GM12878 (cell line): ENCODE results near the gene SERINC5. TPM values are rescaled to one million over a fixed set of nuclear protein-coding genes. Genes with fewer than 3 reads are reported as not detected.

Source experiments
- ATAC-seq: fragments of 200-7000 bp; cut with Tn5 transposase; 3 replicates; pipeline ENCODE4 v1.9.1; 2020; ENCODE audit warnings: mild to moderate bottlenecking, moderate library complexity
- BruUV-seq: library from RNA; stranded (reverse); fragments of 400-500 nt; replicated peaks from 2 replicates; lab custom pipeline; 2021; lab: Mats Ljungman, UMichigan
- CTCF ChIA-PET: fragments of 300-600 bp; sonication (Branson Sonifier 250); formaldehyde crosslinking; extraction: SDS; loops from one replicate; lab custom pipeline; 2021; ENCODE audit warnings: inconsistent platforms; lab: Yijun Ruan, JAX
- POLR2A ChIA-PET: fragments of 350-600 bp; formaldehyde crosslinking; extraction: SDS; loops from one replicate; lab custom pipeline; 2021; ENCODE audit warnings: inconsistent platforms; lab: Charles Lee
- RAD21 ChIA-PET: fragments of 300-600 bp; sonication (Branson Sonifier 250); formaldehyde crosslinking; loops from one replicate; lab custom pipeline; 2023; ENCODE audit warnings: antibody characterized with exemption; ENCODE audit not compliant: unreplicated experiment; lab: Charles Lee
- SMC1A ChIA-PET: fragments of 300-600 bp; sonication (Branson Sonifier 250); formaldehyde crosslinking; loops from one replicate; lab custom pipeline; 2023; ENCODE audit not compliant: unreplicated experiment, uncharacterized antibody; lab: Charles Lee
- DNase-seq: peaks from one replicate; pipeline ENCODE4 v3.0.0-alpha.2; 2011; ENCODE audit warnings: low read depth, low spot score
- FAIRE-seq: peaks from 3 replicates; lab custom pipeline; 2011; peaks lifted over from hg19 to GRCh38; lab: Jason Lieb, UNC
- H2AFZ ChIP-seq: 2 replicates; pipeline ENCODE4 v1.6.0; 2011; ENCODE audit warnings: low read depth, low read length, control low read depth; ENCODE audit not compliant: control insufficient read depth
- H3K27ac ChIP-seq: 2 replicates; pipeline ENCODE4 v1.5.1; 2011; ENCODE audit warnings: control low read depth; ENCODE audit not compliant: control insufficient read depth, insufficient read depth
- H3K27me3 ChIP-seq, 2 experiments: replicated peaks in 1 of 2; 2 replicates each; pipeline versions ENCODE4 v1.6.0 to v1.6.1; 2011; ENCODE audit warnings: low read length in 1 of 2; ENCODE audit not compliant: control insufficient read depth in 2 of 2, insufficient read depth in 2 of 2
- H3K36me3 ChIP-seq, 2 experiments: 2 replicates each; pipeline ENCODE4 v1.5.1; 2011; ENCODE audit warnings: low read length in 1 of 2; ENCODE audit not compliant: control insufficient read depth in 2 of 2, insufficient read depth in 2 of 2
- H3K4me1 ChIP-seq: 2 replicates; pipeline ENCODE4 v1.6.1; 2011; ENCODE audit warnings: mild to moderate bottlenecking, low read length, moderate library complexity, mixed read lengths; ENCODE audit not compliant: control insufficient read depth, insufficient read depth
- H3K4me2 ChIP-seq: 2 replicates; pipeline ENCODE4 v1.6.0; 2011; ENCODE audit warnings: control low read depth; ENCODE audit not compliant: control insufficient read depth, insufficient read depth
- H3K4me3 ChIP-seq: fragments of 200-600 bp; sonication (generic); 2 replicates; pipeline ENCODE4 v1.5.1; 2016
- H3K79me2 ChIP-seq: 2 replicates; pipeline ENCODE4 v1.6.0; 2011; ENCODE audit warnings: low read length; ENCODE audit not compliant: control insufficient read depth, insufficient read depth
- H3K9ac ChIP-seq: 2 replicates; pipeline ENCODE4 v1.8.0; 2011; ENCODE audit warnings: low read length, control low read depth, mixed read lengths; ENCODE audit not compliant: control insufficient read depth, insufficient read depth
- H3K9me3 ChIP-seq: replicated peaks from 3 replicates; pipeline ENCODE4 v1.5.1; 2011; ENCODE audit warnings: mild to moderate bottlenecking, low read length; ENCODE audit not compliant: control insufficient read depth, insufficient read depth
- H4K20me1 ChIP-seq: 2 replicates; pipeline ENCODE4 v1.6.0; 2011; ENCODE audit not compliant: control insufficient read depth, insufficient read depth
- EED ChIP-seq: sonication (generic); IDR thresholded peaks from 2 replicates; pipeline ENCODE4 v1.6.1; 2016; ENCODE audit warnings: antibody characterized with exemption, low read depth
- MEF2B ChIP-seq: fragments of 450-650 bp; IDR thresholded peaks from 2 replicates; pipeline ENCODE4 v1.6.1; 2018; ENCODE audit warnings: mild to moderate bottlenecking, moderate library complexity; ENCODE audit not compliant: partially characterized antibody, poor library complexity, severe bottlenecking
- RUNX3 ChIP-seq: IDR thresholded peaks from 2 replicates; pipeline ENCODE4 v1.6.1; 2012; ENCODE audit warnings: low read length, inconsistent platforms
- SIN3A ChIP-seq: IDR thresholded peaks from 2 replicates; pipeline ENCODE4 v1.6.1; 2012; ENCODE audit warnings: low read depth, low read length, improper control_type of control experiment
- SMAD5 ChIP-seq: IDR thresholded peaks from 2 replicates; pipeline ENCODE4 v1.6.1; 2016; ENCODE audit warnings: antibody characterized with exemption, low read depth
- YBX1 ChIP-seq: fragments of 450-650 bp; IDR thresholded peaks from 2 replicates; pipeline ENCODE4 v1.6.1; 2016; ENCODE audit warnings: antibody characterized with exemption
- ZNF592 ChIP-seq: fragments of 450-650 bp; IDR thresholded peaks from 2 replicates; pipeline ENCODE4 v1.6.1; 2017; ENCODE audit warnings: mild to moderate bottlenecking, moderate library complexity
- WGBS: methylation state at CpG from one replicate; pipeline ENCODE4 v1.1.6; 2016; ENCODE audit warnings: low lambda C conversion rate; ENCODE audit not compliant: insufficient replicate concordance, insufficient coverage; ENCODE audit errors: missing lambda C conversion rate; 5-methylcytosine and 5-hydroxymethylcytosine counted together
- in situ Hi-C: fragments of 300-500 bp; cut with MboI; formaldehyde crosslinking; loops from 9 replicates; pipeline ENCODE4 v1.14.3; 2018; ENCODE audit warnings: mixed read lengths
- intact Hi-C: fragments of 100-400 bp; cut with micrococcal nuclease; formaldehyde crosslinking; loops from one replicate; pipeline ENCODE4 v1.14.2; 2022; ENCODE audit not compliant: unreplicated experiment
- polyA plus RNA-seq, 11 experiments: library from polyadenylated mRNA; depleted of rRNA in 4 of 11; unstranded in 6 of 11; stranded (reverse) in 5 of 11; fragments of >200 nt; fragmentation: Nextera tagmentation in 4 of 11; fragmentation: Illumina TruSeq in 1 of 11; extraction: Ambion mirVana in 4 of 11; extraction: Trizol in 1 of 11; gene quantifications; 1 replicate in 1 of 11; 2 replicates in 10 of 11; pipeline versions ENCODE4 v1.2.1 to v1.2.3, GENCODE V29; 2011 to 2016; ENCODE audit warnings: inconsistent platforms in 2 of 11, missing spikeins in 2 of 11, low read depth in 1 of 11
- total RNA-seq, 4 experiments: library from RNA; depleted of rRNA in 3 of 4; stranded (reverse); fragments of >200 nt in 3 of 4; fragmentation: Illumina TruSeq in 1 of 4; extraction: Trizol in 1 of 4; gene quantifications; 2 replicates each; pipeline versions ENCODE4 v1.2.1 to v1.2.3, GENCODE V29; 2013 to 2021
- TF ChIP-seq, protein P1 (sequence below): fragments of 450-650 bp; IDR thresholded peaks from 2 replicates; pipeline ENCODE4 v1.6.1; 2017; ENCODE audit warnings: borderline replicate concordance

The SERINC5 gene
- total and polyA plus RNA-seq, 10 of the 15 experiments (the other 5 are each of a cell fraction or from before 2014, with no cell fraction given): 0.66 to 7.0 (median 2.8) TPM

DNA sequence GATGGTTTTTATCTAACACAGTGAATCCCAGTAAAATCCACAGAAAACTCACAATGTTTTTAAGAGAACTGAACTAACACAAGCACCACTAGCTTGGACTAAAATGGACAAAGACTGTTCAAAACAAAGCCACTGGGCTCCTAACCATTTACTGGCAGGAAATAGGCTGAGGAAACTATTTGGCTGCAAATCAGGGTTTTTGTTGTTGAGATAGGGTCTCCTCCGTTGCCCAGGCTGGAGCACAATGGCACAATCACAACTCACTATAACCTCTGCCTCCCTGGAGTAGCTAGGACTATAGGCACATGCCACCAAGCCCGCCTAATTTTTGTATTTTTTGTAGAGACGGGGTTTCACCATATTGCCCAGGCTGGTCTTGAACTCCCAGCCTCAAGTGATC lies 121.0 kb downstream of the SERINC5 start:
- no peaks in the 10 kb centered on the region for H3K27me3 ChIP-seq
- intact Hi-C loops: no loop called here
- no peaks in the 10 kb centered on the region for H4K20me1 ChIP-seq
- H3K9ac ChIP-seq: no peak overlapping the region
- H3K27ac ChIP-seq: no peak overlapping the region
- no peak for TF ChIP-seq YBX1
- TF ChIP-seq, protein P1, sequence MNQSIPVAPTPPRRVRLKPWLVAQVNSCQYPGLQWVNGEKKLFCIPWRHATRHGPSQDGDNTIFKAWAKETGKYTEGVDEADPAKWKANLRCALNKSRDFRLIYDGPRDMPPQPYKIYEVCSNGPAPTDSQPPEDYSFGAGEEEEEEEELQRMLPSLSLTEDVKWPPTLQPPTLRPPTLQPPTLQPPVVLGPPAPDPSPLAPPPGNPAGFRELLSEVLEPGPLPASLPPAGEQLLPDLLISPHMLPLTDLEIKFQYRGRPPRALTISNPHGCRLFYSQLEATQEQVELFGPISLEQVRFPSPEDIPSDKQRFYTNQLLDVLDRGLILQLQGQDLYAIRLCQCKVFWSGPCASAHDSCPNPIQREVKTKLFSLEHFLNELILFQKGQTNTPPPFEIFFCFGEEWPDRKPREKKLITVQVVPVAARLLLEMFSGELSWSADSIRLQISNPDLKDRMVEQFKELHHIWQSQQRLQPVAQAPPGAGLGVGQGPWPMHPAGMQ: no peak
- no peak for TF ChIP-seq ZNF592
- TF ChIP-seq MEF2B: no peak
- TF ChIP-seq SIN3A: no peak
- TF ChIP-seq EED: no peak
- TF ChIP-seq RUNX3: no peak
- no peak for TF ChIP-seq SMAD5
- POLR2A ChIA-PET: interaction anchor here (0.7 kb wide), 1 partner anchor 1103 kb away, joined by 5 read pairs; no protein-coding TSS in a partner anchor
- RAD21 ChIA-PET: interaction anchor here (0.8 to 1.3 kb wide), 2 partner anchors 9 to 171 kb away, joined by 3 read pairs; no protein-coding TSS in a partner anchor
- no peaks in the 10 kb centered on the region for H3K79me2 ChIP-seq
- in situ Hi-C loops: no loop called here
- H2AFZ ChIP-seq: no peak overlapping the region
- SMC1A ChIA-PET: interaction anchor here (1.2 to 5.6 kb wide), 3 partner anchors 8 to 112 kb away, joined by 5 to 39 read pairs (median 5); no protein-coding TSS in a partner anchor
- no peak for ATAC-seq
- no peak overlapping the region for H3K4me3 ChIP-seq
- no TSS peak for BruUV-seq
- FAIRE-seq: no peak
- no peak for DNase-seq
- CTCF ChIA-PET: interaction anchor here (1.1 to 1.5 kb wide), 2 partner anchors 11 to 25 kb away, joined by 3 to 4 read pairs; no protein-coding TSS in a partner anchor
- peaks cover 14% of the 10 kb centered on the region for H3K4me1 ChIP-seq
- WGBS: 74% methylated on average over 3 of the region's 3 CpGs
- H3K9me3 ChIP-seq: peaks cover 1% of the 10 kb centered on the region; the same call in 2 of the 3 replicates
- H3K4me2 ChIP-seq: no peak overlapping the region
- no peaks in the 10 kb centered on the region for H3K36me3 ChIP-seq
